Upper lobe of left lung (tissue), 4 donors: ENCODE measurements around the gene EPC2.

Experiments
- POLR2A ChIP-seq, 4 donors: fragments of 450-650 bp; IDR thresholded peaks; one replicate each; pipeline ENCODE4 v1.5.1; 2016 to 2017; ENCODE audit warnings: antibody characterized with exemption in 4 of 4, mild to moderate bottlenecking in 2 of 4
- POLR2AphosphoS5 ChIP-seq, 2 donors: sonication (generic); formaldehyde crosslinking; IDR thresholded peaks; one replicate each; pipeline ENCODE4 v1.5.1; 2017; ENCODE audit warnings: antibody characterized with exemption in 2 of 2
- TF ChIP-seq, protein P1 (sequence below), 6 experiments: fragments of 450-650 bp in 4 of 6; fragments of 200-600 bp in 2 of 6; sonication (generic) in 2 of 6; IDR thresholded peaks; one replicate each; pipeline ENCODE4 v1.5.1; 2016 to 2019; ENCODE audit warnings: antibody characterized with exemption in 6 of 6

DNA sequence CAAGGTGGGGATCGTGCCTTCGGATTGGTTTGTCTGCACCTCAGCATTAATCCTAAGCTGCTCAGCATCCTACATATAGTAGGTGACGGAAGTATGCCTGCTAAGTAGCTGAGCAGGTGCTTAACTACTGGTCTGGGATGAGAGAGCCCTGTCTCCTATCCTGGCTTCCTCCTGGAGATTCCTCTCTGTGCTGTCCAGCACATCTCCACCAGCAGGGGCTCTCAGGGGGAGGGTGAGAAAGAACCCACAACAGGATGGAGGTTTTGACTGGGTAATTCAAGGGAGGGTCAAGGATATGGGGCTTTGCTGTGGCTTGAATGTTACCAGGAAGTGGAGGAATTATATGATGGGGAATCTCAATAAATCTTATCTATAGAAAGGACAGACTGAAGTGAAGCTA is 185.1 kb downstream of the EPC2 start:
- TF ChIP-seq, protein P1, sequence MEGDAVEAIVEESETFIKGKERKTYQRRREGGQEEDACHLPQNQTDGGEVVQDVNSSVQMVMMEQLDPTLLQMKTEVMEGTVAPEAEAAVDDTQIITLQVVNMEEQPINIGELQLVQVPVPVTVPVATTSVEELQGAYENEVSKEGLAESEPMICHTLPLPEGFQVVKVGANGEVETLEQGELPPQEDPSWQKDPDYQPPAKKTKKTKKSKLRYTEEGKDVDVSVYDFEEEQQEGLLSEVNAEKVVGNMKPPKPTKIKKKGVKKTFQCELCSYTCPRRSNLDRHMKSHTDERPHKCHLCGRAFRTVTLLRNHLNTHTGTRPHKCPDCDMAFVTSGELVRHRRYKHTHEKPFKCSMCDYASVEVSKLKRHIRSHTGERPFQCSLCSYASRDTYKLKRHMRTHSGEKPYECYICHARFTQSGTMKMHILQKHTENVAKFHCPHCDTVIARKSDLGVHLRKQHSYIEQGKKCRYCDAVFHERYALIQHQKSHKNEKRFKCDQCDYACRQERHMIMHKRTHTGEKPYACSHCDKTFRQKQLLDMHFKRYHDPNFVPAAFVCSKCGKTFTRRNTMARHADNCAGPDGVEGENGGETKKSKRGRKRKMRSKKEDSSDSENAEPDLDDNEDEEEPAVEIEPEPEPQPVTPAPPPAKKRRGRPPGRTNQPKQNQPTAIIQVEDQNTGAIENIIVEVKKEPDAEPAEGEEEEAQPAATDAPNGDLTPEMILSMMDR (IDR thresholded peaks at IDR 0.05): no peak
- TF ChIP-seq POLR2AphosphoS5 (IDR thresholded peaks at IDR 0.05) (no peak), POLR2A (IDR thresholded peaks at IDR 0.05) (no peak)
